Fibroblast of pulmonary artery (primary cell): ENCODE measurements around the gene CTTNBP2NL.

Source experiments
- DNase-seq: peaks from one replicate; pipeline ENCODE4 v3.0.0-alpha.2; 2010; ENCODE audit warnings: low read depth
- H3K4me3 ChIP-seq: replicated peaks from 2 replicates; pipeline ENCODE4 v1.5.1; 2011; ENCODE audit warnings: low read depth, mild to moderate bottlenecking, control low read depth, low read length, moderate library complexity
- CTCF ChIP-seq: IDR thresholded peaks from 2 replicates; pipeline ENCODE4 v1.5.1; 2011; ENCODE audit warnings: mild to moderate bottlenecking, control low read depth, low read length, inconsistent platforms; ENCODE audit errors: missing control alignments

CTTNBP2NL gene

GRCh38 chr1:112373806-112374205 lies 22.2 kb upstream of the CTTNBP2NL start:
- H3K4me3 ChIP-seq, result no peak overlapping the region
- DNase-seq, result no peak
- no peak for TF ChIP-seq CTCF

GRCh38 chr1:112375701-112376100 lies 20.3 kb upstream of the CTTNBP2NL start:
- TF ChIP-seq CTCF, result no peak

GRCh38 chr1:112380356-112380755 lies 15.7 kb upstream of the CTTNBP2NL start:
- DNase-seq, result no peak
- no peak overlapping the region for H3K4me3 ChIP-seq
- TF ChIP-seq CTCF, result no peak

More at GRCh38 chr1:112375701-112376100, 20.3 kb upstream of the CTTNBP2NL start:
- DNase-seq, result no peak
- H3K4me3 ChIP-seq, result no peak overlapping the region

GRCh38 chr1:112381324-112382076 lies 14.5 kb upstream of the CTTNBP2NL start:
- no peak for DNase-seq
- no peak overlapping the region for H3K4me3 ChIP-seq
- TF ChIP-seq CTCF, result no peak

- H3K4me3 ChIP-seq, result no peak overlapping the region
- TF ChIP-seq CTCF, result no peak
- no peak for DNase-seq
Observed at GRCh38 chr1:112383759-112384370, 12.1 kb upstream of the CTTNBP2NL start.

- DNase-seq, result no peak
- no peak for TF ChIP-seq CTCF
- H3K4me3 ChIP-seq, result no peak overlapping the region
Observed at GRCh38 chr1:112386024-112386723, 9.8 kb upstream of the CTTNBP2NL start.
